HS-5 (cell line): ENCODE data around the gene KDM7A.

Experiments used
- DNase-seq: peaks from one replicate; pipeline ENCODE4 v3.0.0-alpha.2; 2012; ENCODE audit warnings: low read depth

Gene KDM7A

DNA sequence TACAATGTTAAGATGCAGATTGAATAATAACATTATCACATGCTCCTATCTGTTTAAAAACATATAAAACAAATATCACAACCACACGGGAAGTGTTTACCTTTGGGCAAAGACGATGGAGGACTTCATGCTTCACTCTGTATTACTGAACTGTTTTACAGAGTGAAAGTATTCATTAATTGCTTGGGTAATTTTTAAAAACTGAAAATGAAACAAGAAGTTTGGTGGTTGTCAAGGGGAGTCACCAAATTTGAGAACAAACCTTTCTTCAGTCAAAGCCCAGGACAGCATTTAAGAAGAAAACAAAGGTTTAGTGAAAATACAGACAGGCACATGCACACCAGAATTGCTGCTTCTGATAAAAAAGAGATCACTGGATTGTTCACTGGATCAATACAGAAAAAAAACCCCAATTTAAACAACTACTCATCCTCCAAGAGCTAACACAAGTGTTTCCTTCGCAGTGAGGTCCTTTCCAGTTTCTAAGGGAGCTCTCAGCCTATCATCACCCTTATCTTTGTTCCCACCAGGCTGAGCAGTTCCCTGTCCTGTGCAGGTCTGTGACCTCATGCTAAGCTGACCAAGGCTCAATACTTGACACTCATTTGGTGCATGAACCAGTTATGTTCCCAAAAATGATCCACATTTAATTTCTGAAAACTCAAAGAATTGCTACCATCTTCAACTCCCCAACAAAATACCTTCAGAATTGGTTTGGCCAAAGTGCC, 122.8 kb downstream of the KDM7A start:
- DNase-seq = no peak

DNA sequence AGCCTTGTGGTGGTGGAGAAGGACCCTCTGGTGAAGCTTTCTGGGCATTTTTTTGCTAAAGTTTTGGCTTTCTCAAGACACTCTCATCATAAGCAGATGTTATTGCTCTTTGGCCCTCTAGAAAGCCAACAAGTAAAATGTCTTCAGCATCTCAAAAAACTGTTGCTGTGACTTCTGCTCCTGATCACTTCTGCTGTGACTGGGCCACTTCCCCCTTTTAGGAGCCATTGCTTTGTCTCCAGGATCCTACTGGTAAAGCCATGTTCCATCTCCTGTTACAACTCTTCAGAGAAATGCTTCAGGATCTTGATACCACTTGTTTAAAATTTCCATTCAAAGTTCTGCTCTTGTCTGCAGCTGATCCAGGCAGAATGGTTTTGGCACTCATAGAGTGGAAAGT, 125.0 kb downstream of the KDM7A start:
- DNase-seq = no peak

GRCh38 chr7:140050100-140050499, 126.7 kb downstream of the KDM7A start:
- no peak for DNase-seq

- DNase-seq = no peak
Measured at GRCh38 chr7:140049339-140050024, 127.3 kb downstream of the KDM7A start.

DNA sequence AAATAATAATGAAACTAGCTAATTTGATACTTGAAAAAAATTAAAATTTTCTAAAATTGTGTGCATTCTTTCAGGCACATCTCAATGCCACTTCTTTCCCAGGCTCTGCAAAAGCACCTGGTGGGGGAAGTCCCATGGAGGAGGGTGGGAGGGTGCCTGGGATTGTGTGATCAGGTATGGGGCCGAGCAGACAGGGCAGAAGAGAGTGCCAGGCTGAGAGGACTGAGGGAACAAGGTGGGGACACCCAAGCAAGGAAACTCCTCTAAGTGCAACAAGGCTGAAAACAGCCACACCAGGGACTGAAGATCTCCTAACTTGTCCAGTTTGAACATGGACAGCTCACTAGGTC, 127.8 kb downstream of the KDM7A start:
- DNase-seq = no peak

GRCh38 chr7:140048138-140048537, 128.6 kb downstream of the KDM7A start:
- no peak for DNase-seq

DNA sequence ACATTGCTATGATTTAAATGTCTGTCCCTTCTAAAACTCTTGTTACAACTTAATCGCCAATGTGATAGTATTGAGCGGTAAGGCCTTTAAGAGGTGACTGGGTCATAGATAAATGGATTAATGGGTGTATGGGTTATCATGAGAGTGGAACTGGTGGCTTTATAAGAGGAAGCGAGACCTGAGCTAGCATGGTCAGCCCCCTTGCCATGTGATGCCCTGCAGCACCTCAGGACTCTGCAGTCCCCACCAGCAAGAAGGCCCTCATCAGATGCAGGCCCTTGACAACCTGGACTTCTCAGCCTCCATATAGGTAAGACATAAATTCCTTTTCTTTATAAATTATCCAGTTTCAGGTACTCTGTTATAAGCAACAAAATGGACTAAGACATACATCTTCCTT, 129.6 kb downstream of the KDM7A start:
- DNase-seq = no peak

DNA sequence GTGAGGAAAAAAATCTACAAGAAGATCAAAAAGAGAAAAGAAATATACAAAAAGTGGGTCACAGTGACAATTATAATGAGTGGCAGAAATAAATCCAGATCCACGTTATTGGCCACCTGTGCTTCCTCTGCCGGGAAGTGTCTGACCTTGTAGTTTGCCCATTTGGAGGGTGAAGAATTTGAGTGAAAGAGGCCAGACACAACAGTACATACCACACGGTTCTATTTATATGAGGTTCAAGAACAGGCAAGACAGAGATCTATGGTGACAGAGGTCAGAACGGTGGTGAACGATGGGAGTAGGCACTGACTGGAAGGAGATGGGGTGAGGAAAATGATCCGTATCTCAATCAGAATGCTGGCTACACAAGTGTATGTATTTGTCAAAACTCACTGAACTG, 131.1 kb downstream of the KDM7A start:
- DNase-seq = no peak

DNA sequence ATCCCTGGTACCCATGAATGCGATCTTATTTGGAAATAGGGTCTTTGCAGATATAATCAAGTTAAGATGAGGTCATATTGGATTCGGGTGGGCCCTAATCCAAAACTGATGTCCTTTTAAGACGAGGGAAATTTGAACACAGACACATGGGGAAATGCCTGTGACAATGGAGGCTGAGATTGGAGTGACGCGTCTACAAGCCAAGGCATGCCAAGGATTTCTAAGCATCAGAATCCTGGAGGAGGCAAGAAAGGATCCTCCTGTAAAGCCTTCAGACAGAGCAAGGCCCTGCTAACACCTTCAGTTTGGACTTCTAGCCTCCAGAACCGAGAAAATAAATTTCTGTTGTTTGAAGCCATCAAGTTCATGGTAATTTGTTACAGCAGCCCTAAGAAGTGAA, 132.5 kb downstream of the KDM7A start:
- DNase-seq = no peak

- DNase-seq = no peak
Measured at GRCh38 chr7:140042386-140042670, 134.5 kb downstream of the KDM7A start.

DNA sequence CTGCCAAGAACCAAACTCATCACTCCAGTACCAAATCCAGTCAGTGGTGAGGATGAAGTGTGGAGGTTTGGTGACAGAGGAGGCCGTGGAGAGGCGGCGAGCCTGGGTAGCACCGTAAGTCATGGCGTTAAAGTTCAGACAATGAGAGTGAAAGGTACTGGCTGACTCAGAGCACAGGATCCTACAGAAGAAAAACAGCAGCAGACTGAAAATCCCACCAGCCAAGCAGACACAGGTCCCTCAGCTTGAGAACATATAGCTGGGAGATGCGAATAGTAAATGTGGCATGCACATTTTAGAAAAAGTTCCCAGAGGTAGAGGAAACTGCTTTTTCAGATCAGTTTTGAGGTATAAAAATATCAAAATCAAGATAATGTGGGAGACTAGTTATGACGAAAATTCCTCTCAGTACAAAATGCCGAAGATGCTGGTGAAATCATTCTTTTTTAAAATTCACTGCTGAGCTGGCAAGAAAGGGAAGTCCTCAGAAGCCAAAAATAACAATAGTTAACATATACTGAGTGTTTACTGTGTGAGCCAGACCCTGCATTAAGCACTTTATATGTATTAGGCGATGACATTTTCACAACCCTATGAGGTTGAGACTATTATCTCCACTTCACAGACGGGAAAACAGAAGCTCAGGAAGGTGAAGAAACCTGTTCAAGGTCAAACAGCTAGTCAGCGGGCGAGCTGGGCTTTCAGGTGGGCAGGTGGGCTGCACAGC, 135.0 kb downstream of the KDM7A start:
- DNase-seq = no peak

GRCh38 chr7:140039896-140040295, 136.9 kb downstream of the KDM7A start:
- DNase-seq = no peak

- DNase-seq = no peak
Measured at GRCh38 chr7:140039066-140039465, 137.7 kb downstream of the KDM7A start.

GRCh38 chr7:140036224-140036962, 140.4 kb downstream of the KDM7A start:
- no peak for DNase-seq

GRCh38 chr7:140035400-140036223, 141.2 kb downstream of the KDM7A start:
- peak; percentile 58 for DNase-seq
